ENCODE data around the gene EMX1. TPM values are rescaled to one million over a fixed set of nuclear protein-coding genes. Genes with fewer than 3 reads are reported as not detected.

Gene EMX1
- total and polyA plus RNA-seq, 7 donors: 0.60 to 1.4 (median 0.71) TPM; not detected in 4

DNA sequence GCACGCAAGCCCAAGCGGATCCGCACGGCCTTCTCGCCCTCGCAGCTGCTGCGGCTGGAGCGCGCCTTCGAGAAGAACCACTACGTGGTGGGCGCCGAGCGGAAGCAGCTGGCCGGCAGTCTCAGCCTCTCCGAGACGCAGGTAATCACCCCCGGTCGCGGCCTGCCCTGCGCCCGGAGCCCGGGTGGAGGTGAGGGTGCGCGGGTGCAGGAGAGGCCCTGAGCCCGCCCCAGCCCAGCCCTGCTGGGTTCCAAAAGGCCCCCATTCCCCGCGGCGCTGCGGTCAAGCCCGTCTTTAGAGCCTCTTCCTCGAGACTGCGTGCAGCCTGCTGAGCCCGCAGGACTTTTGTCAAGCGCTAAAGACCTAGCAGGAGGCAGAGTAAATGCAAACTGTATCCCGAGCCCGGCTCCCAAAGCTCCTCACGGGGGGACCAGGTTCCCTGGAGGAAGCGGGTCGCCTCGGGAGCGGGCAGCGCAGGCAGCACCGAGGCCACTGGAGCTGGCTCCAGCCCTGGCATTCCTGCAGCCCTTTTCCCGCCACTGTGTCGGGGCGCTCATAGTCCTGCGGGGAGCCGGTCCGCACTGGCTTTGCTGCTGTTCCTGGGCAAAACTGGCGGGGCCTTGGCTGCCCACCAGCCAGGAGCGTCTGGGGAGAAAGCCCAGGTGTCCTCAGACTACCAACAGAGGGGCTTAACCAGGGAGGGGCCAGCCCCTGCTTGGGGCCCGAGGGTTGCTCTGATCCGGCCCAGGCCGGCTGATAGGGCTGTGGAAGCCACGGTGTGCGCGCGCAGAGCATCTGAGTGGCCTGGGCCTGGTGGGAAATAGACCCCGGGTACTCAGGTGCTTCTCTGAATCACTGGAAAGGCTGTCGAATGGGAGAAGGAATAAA is 7.3 kb downstream of the EMX1 start:
- Histone ChIP-seq H3K4me3 (no peak overlapping the region), H3K36me3 (no peaks in the 10 kb centered on the region), H3K4me1 (peaks cover 3 to 29% (median 27%) of the 10 kb centered on the region in 4 donors), H3K27ac (no peak overlapping the region), H3K27me3 (peaks cover 60 to 100% (median 91%) of the 10 kb centered on the region in 3 donors), H3K9me3 (no peaks in the 10 kb centered on the region)
- 2 to 3% methylated on average over 61 of the region's 61 CpGs for WGBS, 2 donors
- no peak for TF ChIP-seq POLR2A (IDR thresholded peaks at IDR 0.05)
- TF ChIP-seq POLR2AphosphoS5 (IDR thresholded peaks at IDR 0.05): no peak
- intact Hi-C loops (cut with DNase I): no loop called here
- DNase-seq: peak; percentile 53

DNA sequence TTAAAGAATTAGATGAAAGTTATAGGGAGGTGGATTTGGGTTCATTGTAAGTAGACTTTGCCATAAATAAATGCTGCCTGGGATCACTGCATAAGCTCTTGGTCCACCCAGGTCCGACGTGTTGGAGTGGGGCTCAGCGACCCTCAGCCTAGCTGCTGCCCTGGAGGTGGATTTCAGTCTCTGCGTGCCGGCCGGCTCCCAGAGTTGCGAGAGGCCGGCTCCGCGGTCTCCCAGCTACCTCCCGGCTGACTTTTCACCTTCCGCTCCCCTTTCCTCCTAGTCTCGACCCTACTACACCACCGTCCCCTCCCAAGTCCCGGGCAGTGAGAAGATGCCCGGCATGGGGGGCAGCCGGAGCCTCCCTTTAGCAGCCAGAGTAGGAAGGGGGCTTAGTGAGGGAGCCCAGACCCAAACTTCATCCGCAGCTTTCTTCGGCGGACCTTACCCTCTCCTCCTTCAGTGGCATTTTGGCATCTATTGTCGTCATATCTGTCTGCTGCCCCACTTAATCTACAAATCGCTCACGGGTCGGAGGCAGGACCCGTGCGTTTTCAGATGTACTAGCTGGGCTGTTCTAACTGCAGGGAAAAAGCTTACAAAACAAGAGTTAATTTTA is 8.1 kb downstream of the EMX1 start:
- TF ChIP-seq EP300 (IDR thresholded peaks at IDR 0.05) (no peak), POLR2A (IDR thresholded peaks at IDR 0.05) (no peak), POLR2AphosphoS5 (IDR thresholded peaks at IDR 0.05) (no peak)
- TF ChIP-seq, protein P1, sequence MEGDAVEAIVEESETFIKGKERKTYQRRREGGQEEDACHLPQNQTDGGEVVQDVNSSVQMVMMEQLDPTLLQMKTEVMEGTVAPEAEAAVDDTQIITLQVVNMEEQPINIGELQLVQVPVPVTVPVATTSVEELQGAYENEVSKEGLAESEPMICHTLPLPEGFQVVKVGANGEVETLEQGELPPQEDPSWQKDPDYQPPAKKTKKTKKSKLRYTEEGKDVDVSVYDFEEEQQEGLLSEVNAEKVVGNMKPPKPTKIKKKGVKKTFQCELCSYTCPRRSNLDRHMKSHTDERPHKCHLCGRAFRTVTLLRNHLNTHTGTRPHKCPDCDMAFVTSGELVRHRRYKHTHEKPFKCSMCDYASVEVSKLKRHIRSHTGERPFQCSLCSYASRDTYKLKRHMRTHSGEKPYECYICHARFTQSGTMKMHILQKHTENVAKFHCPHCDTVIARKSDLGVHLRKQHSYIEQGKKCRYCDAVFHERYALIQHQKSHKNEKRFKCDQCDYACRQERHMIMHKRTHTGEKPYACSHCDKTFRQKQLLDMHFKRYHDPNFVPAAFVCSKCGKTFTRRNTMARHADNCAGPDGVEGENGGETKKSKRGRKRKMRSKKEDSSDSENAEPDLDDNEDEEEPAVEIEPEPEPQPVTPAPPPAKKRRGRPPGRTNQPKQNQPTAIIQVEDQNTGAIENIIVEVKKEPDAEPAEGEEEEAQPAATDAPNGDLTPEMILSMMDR (IDR thresholded peaks at IDR 0.05): no peak
- Histone ChIP-seq H3K36me3 (no peaks in the 10 kb centered on the region), H3K4me3 (no peak overlapping the region), H3K9me3 (no peaks in the 10 kb centered on the region), H3K27me3 (peaks cover 51 to 96% (median 82%) of the 10 kb centered on the region in 3 donors), H3K27ac (no peak overlapping the region), H3K4me1 (peaks cover under 1 to 22% (median 20%) of the 10 kb centered on the region in 4 donors)
- DNase-seq: peak; percentile 35
- 6 to 8% methylated on average over 26 of the region's 26 CpGs for WGBS, 2 donors
- intact Hi-C loops (cut with DNase I): no loop called here

DNA sequence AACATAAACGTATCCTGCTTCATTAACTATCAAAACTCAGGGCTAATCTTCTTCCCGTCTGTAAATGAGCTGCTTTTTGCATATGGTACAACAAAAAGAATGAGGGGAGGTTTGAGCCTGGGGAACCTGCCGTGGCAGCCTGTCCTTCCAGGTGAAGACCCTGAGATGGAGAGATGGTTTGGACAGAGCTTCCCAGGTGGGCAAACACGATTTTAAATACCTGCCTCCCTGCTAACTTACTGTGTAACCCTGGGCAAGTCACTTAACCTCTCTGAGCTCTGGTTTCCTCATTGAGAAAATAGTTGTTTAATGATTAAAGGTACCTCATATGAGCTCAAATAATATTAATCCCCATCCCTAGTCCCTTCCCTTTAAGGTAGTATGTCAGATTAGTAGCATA is 9.0 kb downstream of the EMX1 start:
- no peaks in the 10 kb centered on the region for H3K36me3 ChIP-seq
- no peak overlapping the region for H3K4me3 ChIP-seq
- H3K27ac ChIP-seq: no peak overlapping the region
- DNase-seq: no peak
- peaks cover 0 to 14% (median 14%) of the 10 kb centered on the region in 4 donors for H3K4me1 ChIP-seq
- no peaks in the 10 kb centered on the region for H3K9me3 ChIP-seq
- intact Hi-C loops (cut with DNase I): no loop called here
- H3K27me3 ChIP-seq: peaks cover 42 to 91% (median 73%) of the 10 kb centered on the region in 3 donors
- WGBS, 2 donors: 7 to 12% methylated on average over 4 of the region's 4 CpGs
- TF ChIP-seq, protein P1 (IDR thresholded peaks at IDR 0.05): no peak
- TF ChIP-seq POLR2AphosphoS5 (IDR thresholded peaks at IDR 0.05): no peak
- no peak for TF ChIP-seq EP300 (IDR thresholded peaks at IDR 0.05)
- no peak for TF ChIP-seq POLR2A (IDR thresholded peaks at IDR 0.05)

DNA sequence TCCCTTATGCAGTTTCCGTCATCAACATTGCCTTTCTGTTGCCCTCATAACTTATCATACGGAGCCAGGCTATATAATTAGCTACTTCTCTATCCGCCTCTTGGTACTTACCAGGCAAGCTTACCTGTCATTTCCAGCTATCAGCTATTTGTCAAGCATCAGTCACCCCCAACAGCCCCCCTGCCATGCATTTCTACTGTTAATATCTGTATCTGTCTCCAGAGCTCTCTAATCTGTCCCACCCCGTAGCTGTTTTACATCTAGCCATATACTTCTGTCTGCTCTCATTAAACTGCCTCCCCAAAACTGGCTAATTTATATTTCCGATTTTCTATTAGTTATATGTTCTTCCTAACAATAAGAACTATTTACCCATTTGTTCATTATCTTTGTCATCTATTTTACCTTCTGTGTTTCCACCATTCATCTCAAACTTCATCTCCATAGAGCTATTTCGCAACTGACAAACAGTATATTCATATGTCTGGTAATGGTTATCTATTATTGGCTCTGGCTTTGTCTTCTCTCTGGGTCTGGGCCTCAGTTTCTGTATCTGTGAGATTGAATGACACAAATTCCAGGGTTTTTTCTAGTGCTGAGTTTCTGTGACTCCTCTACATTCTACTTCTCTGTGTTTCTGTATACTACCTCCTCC is 9.6 kb downstream of the EMX1 start:
- TF ChIP-seq, protein P1 (IDR thresholded peaks at IDR 0.05): no peak
- TF ChIP-seq POLR2A (IDR thresholded peaks at IDR 0.05) (no peak), EP300 (IDR thresholded peaks at IDR 0.05) (no peak), POLR2AphosphoS5 (IDR thresholded peaks at IDR 0.05) (no peak)
- no peaks in the 10 kb centered on the region for H3K9me3 ChIP-seq
- no peak overlapping the region for H3K4me3 ChIP-seq
- DNase-seq: no peak
- intact Hi-C loops (cut with DNase I): no loop called here
- H3K27me3 ChIP-seq: peaks cover 41 to 91% (median 67%) of the 10 kb centered on the region in 3 donors
- H3K27ac ChIP-seq: no peak overlapping the region
- no peaks in the 10 kb centered on the region for H3K36me3 ChIP-seq
- WGBS, 2 donors: 38 to 51% methylated on average over 6 of the region's 6 CpGs
- peaks cover 0 to 14% (median 14%) of the 10 kb centered on the region in 4 donors for H3K4me1 ChIP-seq
